Neuronal stem cell (in vitro differentiated cells): ENCODE results near the gene PIP4K2C.
A peak's percentile ranks its signal among the peaks of the same experiment; 100 is the strongest.

Experiments
- DNase-seq: peaks from one replicate; pipeline ENCODE4 v3.0.0-alpha.2; 2013; ENCODE audit warnings: low spot score
- H2AFZ ChIP-seq: one replicate; pipeline ENCODE4 v1.6.1; 2013; ENCODE audit warnings: mild to moderate bottlenecking, low read length, inconsistent platforms
- H2AK5ac ChIP-seq: 2 replicates; pipeline ENCODE4 v1.6.1; 2013; ENCODE audit warnings: low read depth, mild to moderate bottlenecking, inconsistent platforms, low read length, moderate library complexity, mixed read lengths
- H2BK120ac ChIP-seq: 2 replicates; pipeline ENCODE4 v1.6.1; 2013; ENCODE audit warnings: low read depth, mild to moderate bottlenecking, inconsistent platforms, low read length, moderate library complexity, mixed read lengths
- H2BK12ac ChIP-seq: one replicate; pipeline ENCODE4 v1.6.1; 2013; ENCODE audit warnings: low read length, inconsistent platforms
- H2BK15ac ChIP-seq: 2 replicates; pipeline ENCODE4 v1.6.1; 2013; ENCODE audit warnings: mild to moderate bottlenecking, low read length, inconsistent platforms, mixed read lengths
- H2BK5ac ChIP-seq: one replicate; pipeline ENCODE4 v1.6.1; 2013; ENCODE audit warnings: inconsistent platforms, mild to moderate bottlenecking, low read length, moderate library complexity
- H3K14ac ChIP-seq: one replicate; pipeline ENCODE4 v1.6.1; 2013; ENCODE audit warnings: low read length, inconsistent platforms
- H3K18ac ChIP-seq: 2 replicates; pipeline ENCODE4 v1.6.1; 2013; ENCODE audit warnings: low read length, inconsistent platforms
- H3K23ac ChIP-seq: 2 replicates; pipeline ENCODE4 v1.6.1; 2013; ENCODE audit warnings: low read depth, mild to moderate bottlenecking, mixed read lengths, low read length, inconsistent platforms; ENCODE audit not compliant: poor library complexity
- H3K27ac ChIP-seq: replicated peaks from 3 replicates; pipeline ENCODE4 v1.5.1; 2013; ENCODE audit warnings: low read length, inconsistent platforms
- H3K27me3 ChIP-seq, 3 experiments: 2 replicates each; pipeline ENCODE4 v1.6.1; 2013; ENCODE audit warnings: low read length in 3 of 3, mild to moderate bottlenecking in 2 of 3, inconsistent platforms in 1 of 3, low read depth in 1 of 3, mixed read lengths in 1 of 3, moderate library complexity in 1 of 3; ENCODE audit not compliant: control insufficient read depth in 3 of 3, insufficient read depth in 3 of 3
- H3K36me3 ChIP-seq, 2 donors: replicated peaks in 1 of 2; 2 replicates each; pipeline ENCODE4 v1.6.1; 2013; ENCODE audit warnings: low read length in 2 of 2; ENCODE audit not compliant: control insufficient read depth in 2 of 2, insufficient read depth in 2 of 2
- H3K4ac ChIP-seq: 2 replicates; pipeline ENCODE4 v1.6.1; 2013; ENCODE audit warnings: inconsistent platforms, mild to moderate bottlenecking, low read length, moderate library complexity
- H3K4me1 ChIP-seq, 2 donors: 1 replicate in 1 of 2; 2 replicates in 1 of 2; pipeline ENCODE4 v1.6.1; 2013; ENCODE audit warnings: low read length in 2 of 2, low read depth in 1 of 2; ENCODE audit not compliant: control insufficient read depth in 2 of 2, insufficient read depth in 1 of 2
- H3K4me2 ChIP-seq: one replicate; pipeline ENCODE4 v1.6.1; 2013; ENCODE audit warnings: mild to moderate bottlenecking, low read length, inconsistent platforms; ENCODE audit not compliant: insufficient read depth, poor library complexity, severe bottlenecking
- H3K4me3 ChIP-seq, 2 donors: 2 replicates each; pipeline ENCODE4 v1.5.1; 2013; ENCODE audit warnings: low read length in 2 of 2, mild to moderate bottlenecking in 2 of 2, inconsistent platforms in 1 of 2, moderate library complexity in 1 of 2
- H3K79me1 ChIP-seq: one replicate; pipeline ENCODE4 v1.6.1; 2013; ENCODE audit warnings: low read depth, mild to moderate bottlenecking, inconsistent platforms, low read length, moderate library complexity
- H3K9ac ChIP-seq: one replicate; pipeline ENCODE4 v1.6.1; 2013; ENCODE audit warnings: mild to moderate bottlenecking, low read depth, low read length, inconsistent platforms; ENCODE audit not compliant: poor library complexity
- H3K9me3 ChIP-seq, 2 donors: replicated peaks in 1 of 2; 2 replicates each; pipeline versions ENCODE3 to v1.6.1; 2013; ENCODE audit warnings: low read length in 2 of 2, mild to moderate bottlenecking in 2 of 2, inconsistent platforms in 1 of 2, low read depth in 1 of 2, mixed read lengths in 1 of 2, moderate library complexity in 1 of 2; ENCODE audit not compliant: control insufficient read depth in 2 of 2, insufficient read depth in 1 of 2
- H4K8ac ChIP-seq: one replicate; pipeline ENCODE4 v1.6.1; 2013; ENCODE audit warnings: low read depth, mild to moderate bottlenecking, inconsistent platforms, low read length, moderate library complexity
- H4K91ac ChIP-seq: one replicate; pipeline ENCODE4 v1.6.1; 2013; ENCODE audit warnings: low read length, low read depth, mild to moderate bottlenecking, inconsistent platforms; ENCODE audit not compliant: poor library complexity
- WGBS, 2 donors: extraction: QIAGEN DNeasy Blood & Tissue Kit; methylation state at CpG; one replicate each; pipeline ENCODE4 v1.1.7; 2013; ENCODE audit warnings: missing lambda C conversion rate in 2 of 2, mixed read lengths in 1 of 2; ENCODE audit not compliant: insufficient read length in 2 of 2, insufficient replicate concordance in 1 of 2; ENCODE audit errors: extremely low coverage in 2 of 2; 5-methylcytosine and 5-hydroxymethylcytosine counted together

The PIP4K2C gene

GRCh38 chr12:57607958-57608663 lies 17.1 kb downstream of the PIP4K2C start:
- Histone ChIP-seq H2BK5ac (no peak overlapping the region), H3K9me3 (no peaks in the 10 kb centered on the region)

GRCh38 chr12:57609101-57609780 lies 18.2 kb downstream of the PIP4K2C start:
- Histone ChIP-seq H3K4me1 (peaks cover 14 to 16% of the 10 kb centered on the region in 2 donors), H2BK5ac (no peak overlapping the region), H2BK12ac (no peak overlapping the region), H2AK5ac (no peak overlapping the region), H3K27ac (no peak overlapping the region), H3K18ac (no peak overlapping the region), H3K14ac (no peak overlapping the region), H4K8ac (no peak overlapping the region), H3K4me3 (no peak overlapping the region), H3K23ac (no peak overlapping the region), H4K91ac (no peak overlapping the region), H3K36me3 (peaks cover 18 to 44% of the 10 kb centered on the region in 2 donors), H3K4ac (no peak overlapping the region), H3K27me3 (peaks cover 0 to 5% (median 0%) of the 10 kb centered on the region in 3 experiments), H3K9me3 (no peaks in the 10 kb centered on the region), H2BK120ac (no peak overlapping the region), H2BK15ac (no peak overlapping the region), H3K4me2 (no peak overlapping the region), H3K79me1 (no peaks in the 10 kb centered on the region), H2AFZ (no peak overlapping the region), H3K9ac (no peak overlapping the region)
- no peak for DNase-seq
- WGBS, 2 donors, result no CpG with 5 or more reads among the region's 19 CpGs

More at GRCh38 chr12:57607958-57608663, 17.1 kb downstream of the PIP4K2C start:
- Histone ChIP-seq H2BK120ac (no peak overlapping the region), H3K23ac (peak overlapping the region; percentile 77), H3K9ac (peak overlapping the region; percentile 15), H2AK5ac (peak overlapping the region; percentile 47), H4K91ac (no peak overlapping the region), H2AFZ (no peak overlapping the region), H3K18ac (no peak overlapping the region), H4K8ac (peak overlapping the region; percentile 25), H3K27ac (no peak overlapping the region), H3K4me3 (no peak overlapping the region), H3K79me1 (no peaks in the 10 kb centered on the region), H2BK12ac (no peak overlapping the region), H3K36me3 (peaks cover 16 to 32% of the 10 kb centered on the region in 2 donors), H3K27me3 (peaks cover 0 to 5% (median 0%) of the 10 kb centered on the region in 3 experiments), H3K4me1 (peaks cover 18 to 20% of the 10 kb centered on the region in 2 donors), H2BK15ac (no peak overlapping the region), H3K4ac (no peak overlapping the region), H3K4me2 (no peak overlapping the region), H3K14ac (no peak overlapping the region)
- no peak for DNase-seq
- WGBS, 2 donors, result no CpG with 5 or more reads among the region's 12 CpGs

GRCh38 chr12:57609781-57610553 lies 19.0 kb downstream of the PIP4K2C start:
- H3K36me3 ChIP-seq, result peaks cover 20 to 51% of the 10 kb centered on the region in 2 donors
- H4K8ac ChIP-seq, result no peak overlapping the region
- peak overlapping the region; percentile 19 for H2AK5ac ChIP-seq
- no peak for DNase-seq
- H3K23ac ChIP-seq, result no peak overlapping the region
- H2BK120ac ChIP-seq, result no peak overlapping the region
- H3K27me3 ChIP-seq, result peaks cover 0 to 5% (median 0%) of the 10 kb centered on the region in 3 experiments
- H3K9ac ChIP-seq, result peak overlapping the region; percentile 71
- peak overlapping the region; percentile 14 for H2BK15ac ChIP-seq
- H3K27ac ChIP-seq, result no peak overlapping the region
- H3K14ac ChIP-seq, result no peak overlapping the region
- no CpG with 5 or more reads among the region's 34 CpGs for WGBS, 2 donors
- peak overlapping the region; percentile 44 for H3K18ac ChIP-seq
- no peak overlapping the region for H2BK12ac ChIP-seq
- H3K4me1 ChIP-seq, result peaks cover 14 to 16% of the 10 kb centered on the region in 2 donors
- peak overlapping the region; percentile 97 for H2AFZ ChIP-seq
- no peaks in the 10 kb centered on the region for H3K79me1 ChIP-seq
- H2BK5ac ChIP-seq, result no peak overlapping the region
- H3K9me3 ChIP-seq, result no peaks in the 10 kb centered on the region
- H3K4me2 ChIP-seq, result peak overlapping the region; percentile 81
- peak overlapping the region in 1 of 2 donors; percentile 76 for H3K4me3 ChIP-seq
- H4K91ac ChIP-seq, result no peak overlapping the region
- no peak overlapping the region for H3K4ac ChIP-seq
